ENCODE results near the gene UBE2E2.

The UBE2E2 gene

DNA sequence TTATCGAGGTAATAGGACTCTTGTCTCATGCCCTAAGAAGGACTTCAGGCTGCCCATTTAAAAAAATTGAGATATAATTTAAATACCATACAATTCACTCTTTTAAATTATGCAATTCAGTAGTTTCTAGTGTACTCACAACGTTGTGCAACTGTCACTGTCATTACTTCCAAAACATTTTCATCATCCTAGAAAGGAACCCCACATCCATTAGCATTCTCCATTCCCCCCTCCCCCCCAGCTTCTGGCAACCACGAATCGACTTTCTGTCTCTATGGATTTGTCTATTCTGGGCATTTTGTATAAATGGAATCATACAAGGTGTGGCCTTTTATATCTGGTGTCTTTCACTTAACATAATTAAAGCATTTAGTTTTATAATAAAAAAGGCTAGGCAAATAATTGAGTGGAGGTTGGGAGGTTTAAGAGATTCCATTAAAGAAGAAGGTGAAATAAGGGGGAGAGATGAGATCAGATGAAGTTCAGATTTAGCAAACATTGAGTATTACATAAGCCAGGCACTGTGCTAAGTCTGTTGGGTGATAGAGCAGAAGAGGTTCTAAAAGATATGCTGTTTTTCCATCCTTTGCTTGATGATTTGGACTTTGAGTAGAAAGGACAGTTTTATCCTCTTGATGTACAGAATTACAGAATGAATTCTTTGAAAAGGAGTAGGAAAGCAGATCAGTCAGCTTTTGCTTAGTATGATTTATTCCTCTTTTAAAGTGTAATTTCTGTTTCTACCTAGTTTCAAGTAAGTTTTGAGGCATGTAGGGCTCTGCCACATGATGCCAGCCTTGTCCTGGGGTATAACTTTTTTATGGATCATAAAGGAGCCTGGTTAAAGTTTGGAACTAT is 36.3 kb downstream of the UBE2E2 start:
- no peaks in the 10 kb centered on the region for H3K36me3 Mint-ChIP-seq
- H3K4me1 Mint-ChIP-seq = no peaks in the 10 kb centered on the region
- H3K27ac Mint-ChIP-seq = no peak overlapping the region
- no peaks in the 10 kb centered on the region for H3K27me3 Mint-ChIP-seq
- H3K9me3 Mint-ChIP-seq = no peaks in the 10 kb centered on the region
- CTCF ChIA-PET = interaction anchor here (0.8 kb wide), 1 partner anchor 16 kb away, joined by 3 read pairs; no protein-coding TSS in a partner anchor
- no peak for DNase-seq
- no peak overlapping the region for H3K4me3 Mint-ChIP-seq

DNA sequence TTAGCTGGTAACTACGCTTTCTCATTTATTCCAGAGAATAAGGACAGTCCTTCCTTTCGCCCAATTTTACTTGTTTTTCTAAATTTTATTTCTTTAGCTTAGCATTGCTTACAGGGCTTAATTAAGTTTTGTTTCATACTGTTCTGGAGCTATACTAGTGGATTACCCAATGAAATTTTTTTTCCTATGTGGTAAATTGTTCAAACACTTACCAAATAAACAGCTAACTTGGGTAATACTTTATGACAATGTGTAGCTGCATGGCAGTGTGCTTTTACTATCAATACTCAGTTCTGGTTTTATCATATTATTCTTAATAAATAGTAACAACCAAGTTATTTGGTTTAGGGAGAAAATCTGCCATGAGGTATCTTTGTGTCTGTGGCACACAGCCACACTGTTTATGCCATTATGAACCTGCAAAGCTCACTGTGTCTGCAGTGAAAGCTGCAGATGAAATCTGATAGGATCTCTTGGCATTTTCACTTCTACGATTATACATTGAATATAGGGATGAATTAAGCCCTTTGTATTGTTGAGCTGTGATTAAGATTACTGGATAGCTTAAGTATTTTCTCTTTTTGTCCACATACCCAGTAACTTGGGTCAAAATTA is 37.2 kb downstream of the UBE2E2 start:
- H3K4me1 Mint-ChIP-seq = no peaks in the 10 kb centered on the region
- H3K27ac Mint-ChIP-seq = no peak overlapping the region
- no peaks in the 10 kb centered on the region for H3K9me3 Mint-ChIP-seq
- CTCF ChIA-PET = interaction anchor here (0.8 to 1.0 kb wide), 2 partner anchors 11 to 15 kb away, joined by 3 read pairs; no protein-coding TSS in a partner anchor
- DNase-seq = no peak
- H3K36me3 Mint-ChIP-seq = no peaks in the 10 kb centered on the region
- no peaks in the 10 kb centered on the region for H3K27me3 Mint-ChIP-seq
- no peak overlapping the region for H3K4me3 Mint-ChIP-seq

DNA sequence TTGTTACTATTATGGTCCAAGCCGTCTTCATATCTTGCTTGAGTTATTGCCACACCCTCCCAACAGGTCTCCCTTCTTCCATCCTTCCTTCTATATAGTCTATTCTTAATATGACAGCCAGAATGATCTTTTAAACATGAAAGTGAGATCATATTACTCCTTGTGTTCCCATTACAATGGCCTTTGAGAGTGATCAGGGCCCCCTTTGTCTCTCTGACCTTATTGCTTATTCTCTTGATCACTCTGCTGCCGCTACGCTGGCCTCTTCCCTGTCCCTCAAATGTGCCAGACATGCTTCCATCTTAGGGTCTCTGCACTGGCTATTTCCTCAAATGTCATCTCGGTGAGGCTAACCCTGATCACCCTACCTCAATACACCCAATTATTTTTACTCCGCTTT is 38.1 kb downstream of the UBE2E2 start:
- H3K4me1 Mint-ChIP-seq = no peaks in the 10 kb centered on the region

DNA sequence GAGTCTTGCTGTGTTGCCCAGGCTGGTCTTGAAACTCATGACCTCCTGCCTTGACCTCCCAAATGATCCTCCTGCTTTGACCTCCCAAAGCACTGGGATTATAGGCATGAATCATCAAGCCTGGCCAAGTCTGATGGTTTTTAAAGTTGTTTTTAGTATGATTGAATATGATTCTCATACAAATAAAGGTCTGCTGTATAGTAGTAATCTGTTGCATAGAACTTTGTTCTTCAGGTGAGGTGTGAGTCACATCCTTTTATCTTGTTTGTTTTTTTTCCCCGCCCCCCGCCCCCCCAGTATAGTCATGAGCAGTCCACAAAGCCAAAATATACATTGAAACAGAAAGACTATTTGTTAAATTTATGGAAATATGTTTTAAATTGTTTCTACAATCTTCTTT is 39.0 kb downstream of the UBE2E2 start:
- Mint-ChIP-seq H3K9me3 (no peaks in the 10 kb centered on the region), H3K27ac (no peak overlapping the region), H3K36me3 (no peaks in the 10 kb centered on the region), H3K4me1 (no peaks in the 10 kb centered on the region), H3K27me3 (no peaks in the 10 kb centered on the region), H3K4me3 (no peak overlapping the region)
- DNase-seq = no peak
- CTCF ChIA-PET = no interaction called here

More for the DNA sequence above, 38.1 kb downstream of the UBE2E2 start:
- Mint-ChIP-seq H3K9me3 (no peaks in the 10 kb centered on the region), H3K36me3 (no peaks in the 10 kb centered on the region), H3K27ac (no peak overlapping the region), H3K27me3 (no peaks in the 10 kb centered on the region), H3K4me3 (no peak overlapping the region)
- DNase-seq = no peak
- CTCF ChIA-PET = interaction anchor here (0.6 kb wide), 1 partner anchor 1783 kb away, joined by 5 read pairs; no protein-coding TSS in a partner anchor

DNA sequence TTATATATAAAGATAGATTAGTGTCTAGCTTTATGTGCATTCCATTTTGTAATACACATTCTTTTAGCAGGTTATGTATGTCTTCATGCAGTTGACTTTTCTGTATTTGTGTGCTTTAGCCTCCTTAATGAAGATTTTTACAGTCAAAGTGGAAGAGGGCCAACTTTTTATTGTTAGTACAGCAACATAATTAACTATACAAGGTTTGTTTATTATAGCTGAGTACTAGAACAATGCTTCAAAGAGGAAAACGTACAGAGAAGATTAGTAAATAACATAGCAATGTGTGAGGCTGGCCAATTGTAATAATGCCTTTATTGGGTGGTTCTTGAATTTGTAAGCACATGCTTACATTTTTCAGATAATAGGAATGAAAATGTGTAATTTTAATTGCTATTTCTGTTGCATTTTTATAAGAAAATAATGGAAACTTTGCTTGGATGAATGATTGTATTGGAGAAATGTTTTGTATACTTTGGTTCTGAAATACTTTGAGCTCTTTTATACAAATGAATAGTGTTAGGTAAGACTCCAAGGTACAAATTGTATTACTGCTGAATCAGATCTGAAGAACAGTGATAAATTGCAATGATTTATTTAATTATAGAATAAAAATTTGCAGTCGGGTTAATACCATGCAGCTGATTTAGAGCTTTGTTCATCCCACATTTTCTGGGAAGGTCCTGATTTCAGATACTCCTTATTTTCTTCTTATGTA is 41.4 kb downstream of the UBE2E2 start:
- no peaks in the 10 kb centered on the region for H3K36me3 Mint-ChIP-seq
- H3K9me3 Mint-ChIP-seq = no peaks in the 10 kb centered on the region
- H3K4me3 Mint-ChIP-seq = no peak overlapping the region
- H3K27ac Mint-ChIP-seq = no peak overlapping the region
- DNase-seq = no peak
- no peaks in the 10 kb centered on the region for H3K27me3 Mint-ChIP-seq
- no peaks in the 10 kb centered on the region for H3K4me1 Mint-ChIP-seq
- CTCF ChIA-PET = no interaction called here

DNA sequence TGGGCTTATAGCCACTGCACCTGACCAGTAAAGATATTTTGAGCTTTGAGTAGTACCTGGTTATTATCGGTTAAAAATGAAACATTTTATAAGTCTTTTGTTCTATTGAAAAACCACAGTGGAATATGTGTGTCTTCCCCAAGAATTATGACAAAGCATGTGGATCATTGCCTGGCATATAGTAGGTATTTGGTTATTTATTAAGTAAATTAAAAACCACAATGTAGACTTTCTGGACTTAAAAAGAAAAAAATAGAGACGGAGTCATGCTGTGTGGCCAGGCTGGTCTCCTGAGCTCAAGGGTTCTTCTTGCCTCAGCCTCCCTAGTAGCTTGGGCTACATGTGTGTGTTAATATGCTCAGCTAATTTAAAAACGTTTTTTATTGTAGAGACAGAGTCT is 43.5 kb downstream of the UBE2E2 start:
- DNase-seq = no peak
- no peak overlapping the region for H3K4me3 Mint-ChIP-seq

DNA sequence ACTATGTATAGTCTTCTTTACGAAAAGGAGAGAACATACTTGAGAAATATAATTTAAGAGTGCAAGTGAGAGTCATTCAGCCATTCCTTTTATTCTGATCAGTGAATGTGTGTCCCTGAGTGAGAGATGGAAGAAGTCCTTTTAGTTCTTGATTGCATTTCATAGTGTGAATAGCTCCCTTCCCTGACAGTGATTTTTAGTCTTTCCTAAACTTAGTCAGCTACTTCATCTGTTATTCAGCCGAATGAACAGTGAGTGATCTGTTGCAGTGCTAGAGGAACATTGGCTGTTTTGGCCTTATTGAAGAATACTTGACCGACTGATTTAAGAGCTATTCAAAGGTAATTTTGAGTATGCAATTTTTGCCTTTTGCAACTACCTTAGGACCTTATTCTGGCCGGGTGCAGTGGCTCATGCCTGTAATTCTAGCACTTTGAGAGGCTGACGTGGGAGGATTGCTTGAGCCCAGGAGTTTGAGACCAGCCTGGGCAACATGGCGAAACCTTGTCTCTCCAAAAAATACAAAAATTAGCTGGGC is 45.5 kb downstream of the UBE2E2 start:
- no peak overlapping the region for H3K27ac Mint-ChIP-seq
- H3K36me3 Mint-ChIP-seq = no peaks in the 10 kb centered on the region
- CTCF ChIA-PET = no interaction called here

More for the DNA sequence above, 43.5 kb downstream of the UBE2E2 start:
- CTCF ChIA-PET = no interaction called here
- H3K27me3 Mint-ChIP-seq = no peaks in the 10 kb centered on the region
- H3K36me3 Mint-ChIP-seq = no peaks in the 10 kb centered on the region
- no peaks in the 10 kb centered on the region for H3K4me1 Mint-ChIP-seq
- H3K9me3 Mint-ChIP-seq = no peaks in the 10 kb centered on the region
- H3K27ac Mint-ChIP-seq = no peak overlapping the region

DNA sequence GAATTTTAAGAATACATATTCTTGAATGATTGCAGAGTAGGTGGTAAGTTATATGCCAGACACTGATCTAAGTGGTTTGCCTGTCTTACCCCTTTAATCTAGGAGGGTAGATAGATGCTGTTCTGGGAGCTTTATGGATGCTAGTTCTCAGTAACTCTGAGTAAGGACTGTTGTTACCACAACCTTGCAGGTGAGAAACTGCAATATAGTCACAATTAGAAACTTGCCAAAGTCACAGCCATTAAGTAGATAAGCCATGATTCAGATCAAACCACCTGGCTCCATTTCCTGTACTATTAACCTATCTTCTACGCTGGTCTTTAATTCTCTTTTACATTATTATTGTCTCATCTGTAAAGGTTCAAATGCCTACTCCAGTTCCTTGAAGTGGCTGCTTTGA is 46.8 kb downstream of the UBE2E2 start:
- CTCF ChIA-PET = no interaction called here
- Mint-ChIP-seq H3K27ac (no peak overlapping the region), H3K27me3 (no peaks in the 10 kb centered on the region), H3K9me3 (no peaks in the 10 kb centered on the region), H3K4me1 (no peaks in the 10 kb centered on the region), H3K4me3 (no peak overlapping the region), H3K36me3 (no peaks in the 10 kb centered on the region)
- no peak for DNase-seq

More for the DNA sequence above, 45.5 kb downstream of the UBE2E2 start:
- Mint-ChIP-seq H3K4me1 (no peaks in the 10 kb centered on the region), H3K9me3 (no peaks in the 10 kb centered on the region), H3K27me3 (no peaks in the 10 kb centered on the region), H3K4me3 (no peak overlapping the region)
- DNase-seq = no peak

DNA sequence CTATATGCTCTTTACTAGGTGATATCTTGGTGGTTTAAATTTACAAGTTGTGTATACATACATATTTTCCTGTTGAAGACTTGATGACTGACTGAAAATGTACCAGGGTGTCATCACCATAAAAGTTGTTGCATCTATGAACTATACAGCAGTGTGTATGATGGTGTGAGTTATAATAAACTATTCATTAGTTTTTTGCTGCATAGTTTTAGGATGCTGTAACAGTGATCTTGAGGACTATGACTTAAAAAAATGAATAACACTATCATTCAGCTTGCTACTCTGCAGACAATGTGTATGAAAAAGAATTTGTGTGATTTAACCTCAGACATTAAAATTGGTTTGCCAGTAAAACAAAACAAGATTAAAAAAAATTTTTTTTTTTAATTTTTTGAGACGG is 49.0 kb downstream of the UBE2E2 start:
- no peak overlapping the region for H3K27ac Mint-ChIP-seq
- H3K4me1 Mint-ChIP-seq = no peaks in the 10 kb centered on the region
- H3K4me3 Mint-ChIP-seq = no peak overlapping the region
- CTCF ChIA-PET = no interaction called here
- H3K9me3 Mint-ChIP-seq = no peaks in the 10 kb centered on the region
- no peaks in the 10 kb centered on the region for H3K27me3 Mint-ChIP-seq
- H3K36me3 Mint-ChIP-seq = no peaks in the 10 kb centered on the region
- DNase-seq = no peak

DNA sequence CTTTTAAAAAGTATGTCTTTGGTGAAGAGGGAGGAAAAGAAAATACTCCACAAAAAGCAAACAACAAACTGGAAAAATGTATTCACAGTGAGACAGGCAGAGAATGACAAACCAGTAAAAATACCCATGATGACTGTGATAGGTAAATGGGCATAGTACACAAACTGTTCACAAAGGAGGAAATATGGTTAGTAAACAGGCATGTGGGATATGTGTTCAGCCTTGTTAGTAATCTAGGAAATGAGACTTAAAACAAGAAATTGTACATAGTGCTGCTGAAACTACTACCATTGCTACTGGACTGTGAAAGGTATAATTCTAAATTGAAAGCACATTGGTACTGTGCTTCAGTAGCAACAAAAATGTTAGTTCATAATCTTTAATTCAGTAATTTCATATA is 50.1 kb downstream of the UBE2E2 start:
- CTCF ChIA-PET = no interaction called here
- no peak overlapping the region for H3K27ac Mint-ChIP-seq
- no peaks in the 10 kb centered on the region for H3K27me3 Mint-ChIP-seq
- H3K36me3 Mint-ChIP-seq = no peaks in the 10 kb centered on the region
- peaks cover 3% of the 10 kb centered on the region for H3K9me3 Mint-ChIP-seq
- DNase-seq = no peak
- no peak overlapping the region for H3K4me3 Mint-ChIP-seq
- H3K4me1 Mint-ChIP-seq = no peaks in the 10 kb centered on the region

DNA sequence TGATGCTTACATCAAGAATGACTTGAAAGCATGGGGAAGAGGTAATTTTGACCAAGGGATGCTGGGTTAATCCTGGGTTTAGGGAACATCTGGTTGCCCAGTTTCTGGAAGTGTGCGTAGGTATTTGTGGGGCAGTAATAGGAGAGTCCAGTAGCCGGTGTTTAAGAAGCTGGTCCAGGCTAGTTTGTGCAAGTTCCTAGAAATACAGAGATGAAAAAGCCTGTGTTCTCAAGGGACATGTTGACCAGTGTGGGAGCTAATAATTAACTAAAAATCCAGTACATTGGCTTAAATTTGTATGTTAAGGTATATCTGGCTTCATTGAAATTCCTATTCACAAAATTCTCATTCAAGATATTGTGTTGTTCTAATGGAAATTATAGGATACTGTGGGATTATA is 51.2 kb downstream of the UBE2E2 start:
- no peak for DNase-seq
- Mint-ChIP-seq H3K27me3 (no peaks in the 10 kb centered on the region), H3K9me3 (peaks cover 3% of the 10 kb centered on the region), H3K27ac (no peak overlapping the region), H3K4me1 (no peaks in the 10 kb centered on the region), H3K36me3 (no peaks in the 10 kb centered on the region), H3K4me3 (no peak overlapping the region)
- CTCF ChIA-PET = no interaction called here

DNA sequence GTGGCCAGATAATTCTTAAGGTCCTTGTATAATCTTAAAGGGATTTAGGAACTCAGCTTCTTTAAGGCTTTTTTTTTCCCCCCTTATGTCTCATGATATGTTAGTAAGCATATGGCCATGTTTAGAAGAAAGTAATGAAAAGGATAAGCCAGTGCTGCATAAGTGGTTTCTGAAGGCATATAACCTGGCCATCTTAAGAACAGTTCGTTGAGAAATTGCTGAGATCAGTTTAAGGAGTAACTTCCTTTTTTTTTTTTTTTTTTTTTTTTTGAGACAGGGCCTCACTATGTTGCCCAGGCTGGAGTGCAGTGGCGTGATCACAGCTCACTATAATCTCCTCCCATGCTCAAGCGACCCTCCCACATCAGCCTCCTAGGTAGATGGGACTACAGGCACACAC is 51.7 kb downstream of the UBE2E2 start:
- peaks cover 3% of the 10 kb centered on the region for H3K9me3 Mint-ChIP-seq
- H3K27ac Mint-ChIP-seq = no peak overlapping the region
- no peaks in the 10 kb centered on the region for H3K4me1 Mint-ChIP-seq
- no peak overlapping the region for H3K4me3 Mint-ChIP-seq
- DNase-seq = no peak
- no peaks in the 10 kb centered on the region for H3K27me3 Mint-ChIP-seq
- no peaks in the 10 kb centered on the region for H3K36me3 Mint-ChIP-seq
- CTCF ChIA-PET = interaction anchor here (0.6 to 0.9 kb wide), 2 partner anchors 15 to 92 kb away, joined by 3 to 5 read pairs; no protein-coding TSS in a partner anchor

DNA sequence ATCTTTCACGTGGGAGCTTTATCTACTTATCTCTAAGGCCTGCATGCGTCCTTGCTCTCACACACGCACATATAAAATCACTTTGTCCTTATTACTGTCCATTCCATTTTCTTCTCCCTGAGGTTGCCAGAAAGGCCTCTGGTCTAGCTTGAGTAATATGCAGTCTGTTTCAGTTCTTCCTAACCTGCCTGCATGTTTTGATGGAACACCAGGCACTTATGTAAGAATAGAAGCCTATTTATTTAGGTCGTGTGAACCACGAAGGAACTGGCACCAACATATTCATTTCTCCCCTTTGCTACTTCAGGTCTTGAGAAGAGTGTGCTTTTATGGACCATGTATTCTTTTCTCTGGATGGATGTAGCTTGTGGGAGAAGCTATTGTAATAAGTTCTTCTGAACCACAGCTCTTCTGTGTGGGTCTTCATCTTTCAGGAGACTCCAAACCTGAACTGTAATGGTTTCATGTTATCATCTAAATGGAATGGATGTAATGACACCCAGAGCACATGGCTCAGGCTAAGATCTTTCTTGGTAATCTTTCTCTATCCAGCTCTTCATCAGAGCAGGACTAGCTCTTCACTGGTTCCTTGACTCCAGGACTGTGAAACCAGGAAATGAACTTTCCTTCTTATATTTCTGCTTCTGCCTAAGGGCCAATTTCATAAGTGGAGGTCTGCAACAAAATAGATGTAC is 53.8 kb downstream of the UBE2E2 start:
- no peak for DNase-seq
- H3K9me3 Mint-ChIP-seq = peaks cover 3% of the 10 kb centered on the region
- CTCF ChIA-PET = no interaction called here

DNA sequence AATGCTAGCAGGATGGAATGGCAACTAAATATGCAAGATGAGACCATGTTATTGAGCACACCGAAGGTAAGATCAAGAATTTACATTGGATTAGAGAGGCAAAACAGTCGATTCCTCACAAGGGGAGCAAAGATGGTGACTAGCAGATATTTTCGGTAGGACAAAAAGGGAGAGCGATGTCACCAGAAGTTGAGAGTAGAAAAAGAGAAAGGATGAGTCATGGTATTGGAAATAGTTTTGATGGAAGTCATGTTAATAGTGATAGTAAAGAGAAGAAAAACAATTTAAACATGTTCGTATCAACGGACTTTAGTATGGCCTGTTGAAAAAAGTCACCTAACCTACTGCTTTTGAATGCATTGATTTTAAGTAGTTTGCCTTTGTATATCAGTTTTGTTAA is 55.0 kb downstream of the UBE2E2 start:
- no peak overlapping the region for H3K27ac Mint-ChIP-seq

More for the DNA sequence above, 53.8 kb downstream of the UBE2E2 start:
- H3K27ac Mint-ChIP-seq = no peak overlapping the region
- H3K4me1 Mint-ChIP-seq = no peaks in the 10 kb centered on the region
- H3K36me3 Mint-ChIP-seq = no peaks in the 10 kb centered on the region
- no peaks in the 10 kb centered on the region for H3K27me3 Mint-ChIP-seq
- no peak overlapping the region for H3K4me3 Mint-ChIP-seq

More for the DNA sequence above, 55.0 kb downstream of the UBE2E2 start:
- no peaks in the 10 kb centered on the region for H3K4me1 Mint-ChIP-seq
- H3K4me3 Mint-ChIP-seq = no peak overlapping the region
- CTCF ChIA-PET = no interaction called here
- H3K36me3 Mint-ChIP-seq = no peaks in the 10 kb centered on the region
- peaks cover 3% of the 10 kb centered on the region for H3K9me3 Mint-ChIP-seq
- DNase-seq = no peak
- no peaks in the 10 kb centered on the region for H3K27me3 Mint-ChIP-seq
